Head of caudate nucleus (tissue), 42 donors: ENCODE measurements around the gene COL11A2.

Source experiments
- DNase-seq, 42 donors: peaks; one replicate each; pipeline versions ENCODE4 v3.0.0 to v3.0.0-alpha.2; 2020 to 2021; ENCODE audit warnings: mixed read lengths in 7 of 42
- intact Hi-C: fragments of 100-400 bp; cut with DNase I; formaldehyde crosslinking; loops from one replicate; pipeline ENCODE4 v1.15.0; 2022

COL11A2 gene

GRCh38 chr6:33116417-33116816 lies 75.8 kb downstream of the COL11A2 start:
- DNase-seq, result no peak
- intact Hi-C loops, result loop anchor here (5.0 kb wide), 1 partner anchor 131 kb away; no protein-coding TSS in a partner anchor

DNA sequence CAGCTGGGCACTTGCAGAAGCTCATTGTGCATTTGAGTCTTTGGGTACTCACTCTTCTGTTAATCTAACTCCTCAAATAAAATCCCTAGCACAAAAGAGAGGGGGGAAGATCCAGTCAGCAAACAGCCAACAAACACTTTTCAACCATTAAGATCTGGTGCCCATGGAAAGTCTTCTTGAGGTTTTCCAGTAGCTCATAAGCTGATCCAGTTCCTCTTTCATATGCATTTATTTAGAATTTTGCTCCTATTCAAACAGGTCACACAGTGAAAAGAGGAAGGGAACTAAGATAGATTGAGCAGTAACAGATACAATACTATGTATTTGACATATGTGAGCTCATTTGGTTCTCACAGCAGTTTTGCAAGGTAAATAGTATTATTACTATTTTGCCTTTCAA lies 77.9 kb downstream of the COL11A2 start:
- no peak for DNase-seq
- intact Hi-C loops, result no loop called here

DNA sequence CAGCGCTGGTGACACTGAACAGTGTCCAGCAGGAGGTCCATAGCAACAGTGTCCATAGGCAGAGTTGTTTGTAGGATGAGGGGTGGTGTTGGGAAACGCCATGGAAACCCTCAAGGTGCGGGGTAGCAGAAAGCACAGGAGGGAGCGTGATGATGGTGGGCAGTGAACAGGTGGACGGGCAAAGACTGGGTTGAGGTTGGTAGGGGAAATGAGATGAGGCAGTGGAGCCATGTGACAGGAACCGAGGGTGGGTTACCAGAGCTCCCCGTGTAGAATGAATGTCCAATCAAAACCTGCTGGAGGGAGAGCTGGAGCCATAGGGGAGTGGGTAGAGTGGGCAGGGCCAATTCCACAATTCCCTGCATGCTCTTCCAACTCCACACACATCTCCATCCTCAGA lies 78.5 kb downstream of the COL11A2 start:
- DNase-seq, result no peak
- intact Hi-C loops, result no loop called here
